NCI-H2029 (cell line): Measurements from ENCODE around the gene BCR.

Experiments used
- DNase-seq: peaks from one replicate; lab custom pipeline; 2025; lab: John Stamatoyannopoulos, UW

BCR gene

GRCh38 chr22:23232094-23232905 is 52.0 kb downstream of the BCR start:
- DNase-seq: no peak

DNA sequence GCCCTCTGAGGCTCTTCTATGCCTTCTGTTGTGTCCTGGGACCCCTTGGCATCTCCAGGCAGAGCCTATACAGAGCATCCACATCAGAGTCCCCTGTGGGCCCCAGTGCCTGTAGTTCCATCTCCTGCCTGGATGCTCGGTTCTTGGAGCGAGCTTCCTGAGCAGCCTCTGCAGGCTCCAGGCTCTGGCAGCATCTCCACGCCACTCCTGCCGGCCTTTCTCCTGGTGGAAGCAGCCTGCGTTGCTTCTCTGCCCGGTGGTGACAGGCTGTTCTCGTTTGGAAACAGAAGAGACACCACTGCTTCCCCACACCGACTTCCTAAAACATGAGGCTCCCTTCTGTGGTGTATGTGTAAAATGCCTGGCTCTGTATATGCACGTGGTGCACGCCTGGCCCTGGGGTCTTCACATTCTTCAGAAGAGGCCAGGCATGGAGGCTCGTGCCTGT is 52.8 kb downstream of the BCR start:
- DNase-seq: no peak

DNA sequence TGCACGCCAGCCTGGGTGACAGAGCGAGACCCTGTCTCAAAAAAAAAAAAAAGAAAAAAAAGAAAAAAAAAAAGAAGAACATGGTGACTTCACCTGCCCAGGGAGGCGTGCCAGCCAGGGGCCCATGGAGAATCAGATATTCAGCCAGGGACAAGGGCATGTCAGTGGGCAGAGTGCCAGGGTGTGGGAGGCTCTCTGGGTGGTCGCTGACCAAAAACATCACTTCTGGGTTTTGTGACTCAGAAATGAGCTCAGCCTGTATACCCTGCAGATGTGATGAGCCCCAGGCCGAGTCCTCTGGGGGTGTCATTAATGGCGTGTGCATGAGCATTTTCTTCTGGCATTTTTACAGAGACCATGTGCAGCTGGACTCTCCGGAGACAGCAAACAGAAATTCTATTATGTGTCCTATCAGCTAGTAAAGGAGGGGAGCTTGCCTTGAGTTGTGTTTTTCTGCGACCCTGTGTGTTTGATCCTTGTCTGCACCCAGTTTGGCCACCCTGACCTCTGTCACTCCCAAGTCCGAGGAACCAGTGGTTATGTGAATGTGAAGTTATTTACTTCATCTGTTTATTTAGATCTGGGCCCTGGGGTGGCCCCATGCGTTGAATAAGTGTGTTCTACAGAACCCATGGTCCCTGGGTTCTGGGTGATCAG is 53.6 kb downstream of the BCR start:
- no peak for DNase-seq

- DNase-seq: no peak
These were observed 54.3 kb downstream of the BCR start for GRCh38 chr22:23234409-23235161.

GRCh38 chr22:23235425-23235824 is 55.1 kb downstream of the BCR start:
- DNase-seq: no peak

DNA sequence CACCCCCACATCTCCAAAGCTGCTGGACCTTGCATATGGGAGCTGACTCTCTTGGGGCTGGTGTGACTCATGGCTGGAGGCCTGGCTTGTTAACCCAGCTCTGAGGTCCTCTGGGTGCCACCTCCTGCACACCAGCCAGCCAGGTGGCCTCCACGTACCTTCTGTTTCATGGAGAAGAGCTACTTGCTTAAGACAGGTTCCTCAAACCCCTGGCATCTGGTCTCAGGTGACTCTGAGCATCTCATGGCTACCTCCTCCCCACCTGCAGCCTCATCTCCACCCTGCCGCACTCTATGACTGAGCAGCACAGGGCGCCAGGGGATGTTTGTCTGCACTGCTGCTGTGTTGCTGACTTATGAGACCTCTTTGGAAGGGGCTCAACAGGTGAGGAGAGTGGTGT is 55.7 kb downstream of the BCR start:
- DNase-seq: no peak

GRCh38 chr22:23236440-23237184 is 56.3 kb downstream of the BCR start:
- no peak for DNase-seq

- peak; percentile 46 for DNase-seq
These were observed 57.0 kb downstream of the BCR start for GRCh38 chr22:23237201-23237798.

DNA sequence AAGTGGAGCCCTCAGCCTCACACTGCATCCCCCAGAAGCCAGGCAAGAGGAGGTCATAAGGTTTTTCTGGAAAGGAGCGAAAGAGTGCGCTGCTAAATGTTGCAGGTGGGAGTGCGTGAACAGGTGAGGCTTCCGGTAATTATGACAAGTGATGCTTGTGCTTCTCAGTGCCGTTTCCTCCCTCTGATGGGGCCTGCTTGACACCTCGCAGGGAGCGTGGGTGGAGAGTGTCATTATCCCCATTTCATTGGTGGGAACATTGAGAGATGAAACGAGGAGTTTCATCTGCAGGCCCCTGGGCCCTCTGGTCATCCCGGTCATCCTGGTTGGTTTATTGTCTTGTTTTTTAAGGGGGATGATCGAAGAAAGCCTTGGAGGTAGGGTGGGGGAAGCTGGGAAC is 57.5 kb downstream of the BCR start:
- no peak for DNase-seq

GRCh38 chr22:23238707-23239106 is 58.4 kb downstream of the BCR start:
- no peak for DNase-seq

DNA sequence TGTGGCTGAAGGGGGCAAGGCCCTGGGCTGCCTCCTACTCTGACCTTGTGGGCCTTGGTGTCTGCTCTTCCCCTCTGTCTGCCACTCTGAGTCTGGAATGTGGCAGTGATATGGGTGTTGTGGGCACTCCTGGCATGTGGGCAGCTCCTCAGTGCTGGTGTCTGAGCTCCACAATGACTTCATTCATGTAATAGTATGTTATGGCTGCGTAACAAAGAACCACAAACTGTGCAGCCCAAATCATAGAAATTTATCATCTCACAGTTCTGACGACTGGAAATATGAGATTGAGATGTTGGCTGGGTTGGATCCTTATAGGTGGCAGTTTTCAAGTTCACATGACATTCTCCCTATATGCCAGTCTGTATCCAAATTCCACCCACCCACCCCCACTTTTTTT is 59.1 kb downstream of the BCR start:
- DNase-seq: no peak

- DNase-seq: no peak
These were observed 60.5 kb downstream of the BCR start for GRCh38 chr22:23240639-23241389.

- DNase-seq: no peak
These were observed 61.5 kb downstream of the BCR start for GRCh38 chr22:23241562-23242472.

DNA sequence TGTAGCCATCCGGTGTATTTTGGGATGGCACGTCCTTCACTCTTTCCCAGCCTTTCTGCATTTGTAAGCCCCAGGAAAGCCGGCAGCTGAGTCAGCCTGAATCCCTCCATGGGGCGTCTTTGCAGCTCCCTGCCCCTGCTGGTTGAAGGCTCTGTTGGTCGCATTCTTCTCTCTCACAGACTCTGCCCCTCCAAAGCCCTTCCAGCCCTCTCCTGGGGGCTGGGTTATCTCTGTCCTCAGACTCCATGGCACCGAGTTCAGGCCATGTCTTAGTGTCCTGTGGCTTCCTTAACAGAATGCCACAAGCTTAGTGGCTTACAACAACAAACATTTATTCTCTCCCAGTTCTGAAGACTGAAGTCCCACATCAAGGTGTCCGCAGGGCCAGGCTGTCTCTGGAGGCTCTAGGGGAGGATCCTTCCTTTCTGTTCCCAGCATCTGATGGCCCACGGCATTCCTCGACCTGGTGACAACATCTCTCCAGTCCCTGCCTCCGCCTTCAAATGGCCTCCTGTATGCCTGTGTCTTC is 62.2 kb downstream of the BCR start:
- DNase-seq: no peak

DNA sequence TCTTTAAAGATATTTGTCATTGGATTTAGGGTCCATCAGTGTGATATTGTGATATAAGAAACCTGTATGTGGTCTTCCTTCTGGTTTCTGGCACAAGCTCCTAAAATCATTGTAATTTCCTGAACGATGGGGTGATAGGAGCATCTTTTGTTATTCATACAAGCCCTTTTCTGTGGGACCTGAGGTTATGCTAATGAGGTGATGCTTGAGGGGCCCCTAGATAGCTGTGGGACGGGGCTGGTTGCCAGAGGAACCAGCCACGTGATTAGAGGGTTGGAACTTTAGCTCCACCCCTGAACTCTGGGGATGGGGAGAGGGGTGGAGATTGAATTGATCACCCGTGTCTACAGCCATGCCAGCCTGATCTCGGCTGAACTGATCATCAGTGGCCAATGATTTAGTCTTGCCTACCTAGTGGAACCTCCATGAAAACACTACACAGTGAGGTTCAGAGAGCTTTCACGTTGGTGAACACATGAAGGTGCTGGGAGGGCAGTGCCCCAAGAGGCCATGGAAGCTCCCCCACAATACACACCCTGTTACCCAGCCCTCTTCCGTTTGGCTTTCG is 62.8 kb downstream of the BCR start:
- DNase-seq: no peak

DNA sequence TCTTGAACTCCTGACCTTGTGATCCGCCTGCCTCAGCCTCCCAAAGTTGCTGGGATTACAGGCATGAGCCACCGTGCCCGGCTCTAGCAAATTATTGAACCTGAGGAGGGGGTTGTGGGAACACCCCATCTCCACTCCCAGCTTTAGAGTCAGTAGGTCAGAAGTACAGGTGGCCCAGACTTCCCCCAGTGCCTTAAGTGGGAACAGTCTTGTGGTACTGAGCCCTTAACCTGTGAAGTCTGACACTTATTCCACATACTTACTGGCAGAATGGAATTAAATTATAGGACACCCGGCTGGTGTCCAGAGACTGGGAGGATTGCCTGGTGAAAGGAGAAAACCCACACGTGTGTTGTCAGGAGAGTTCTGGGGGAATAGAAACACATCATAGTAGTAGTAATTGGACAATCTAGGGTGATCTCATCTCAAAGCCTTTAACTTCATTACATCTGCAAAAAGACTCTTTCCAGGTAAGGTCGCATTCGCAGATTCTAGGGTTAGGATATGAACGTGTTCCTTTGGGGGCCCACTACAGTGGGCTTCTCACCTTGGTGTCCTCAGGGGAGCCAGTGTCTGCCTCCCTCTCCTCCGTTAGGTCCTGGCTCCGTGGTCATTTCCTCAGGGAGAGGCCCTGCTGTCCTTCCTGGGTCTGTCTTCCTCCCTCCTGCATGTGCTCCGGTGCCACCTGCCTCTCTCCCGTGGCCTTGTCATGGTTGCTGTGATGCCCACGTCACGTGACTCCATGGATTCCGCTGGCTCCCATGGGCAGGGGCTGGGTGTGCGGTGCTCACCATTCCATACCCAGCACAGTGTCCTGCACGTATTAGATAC is 63.8 kb downstream of the BCR start:
- DNase-seq: no peak

DNA sequence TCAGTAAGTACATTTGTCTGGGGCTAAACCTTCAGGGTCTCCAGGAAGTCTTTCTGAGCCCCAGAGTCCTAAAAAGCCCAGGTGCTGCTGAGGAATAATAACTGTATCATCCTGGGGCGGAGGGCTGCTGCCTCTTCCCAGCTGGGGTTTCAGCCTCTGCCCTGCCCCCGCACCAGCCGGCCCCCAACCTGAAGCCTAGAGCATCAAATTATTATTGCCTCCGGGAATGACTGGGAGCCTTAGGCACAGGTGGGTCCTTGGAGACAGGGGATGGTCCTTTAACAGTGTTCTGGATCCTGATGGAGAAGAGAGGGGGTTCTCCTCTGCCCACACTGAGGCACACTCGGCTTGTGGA is 64.4 kb downstream of the BCR start:
- DNase-seq: no peak

GRCh38 chr22:23245045-23245798 is 64.9 kb downstream of the BCR start:
- DNase-seq: no peak
